GM19467 (cell line): ENCODE data around the gene CDKN2AIP.
A peak's percentile ranks its signal among the peaks of the same experiment; 100 is the strongest.

Experiments
- ATAC-seq: cut with Tn5 transposase; IDR thresholded peaks from one replicate; pipeline ENCODE4 v1.9.1; 2021; ENCODE audit warnings: mild to moderate bottlenecking, moderate library complexity; ENCODE audit not compliant: unreplicated experiment

The CDKN2AIP gene, protein sequence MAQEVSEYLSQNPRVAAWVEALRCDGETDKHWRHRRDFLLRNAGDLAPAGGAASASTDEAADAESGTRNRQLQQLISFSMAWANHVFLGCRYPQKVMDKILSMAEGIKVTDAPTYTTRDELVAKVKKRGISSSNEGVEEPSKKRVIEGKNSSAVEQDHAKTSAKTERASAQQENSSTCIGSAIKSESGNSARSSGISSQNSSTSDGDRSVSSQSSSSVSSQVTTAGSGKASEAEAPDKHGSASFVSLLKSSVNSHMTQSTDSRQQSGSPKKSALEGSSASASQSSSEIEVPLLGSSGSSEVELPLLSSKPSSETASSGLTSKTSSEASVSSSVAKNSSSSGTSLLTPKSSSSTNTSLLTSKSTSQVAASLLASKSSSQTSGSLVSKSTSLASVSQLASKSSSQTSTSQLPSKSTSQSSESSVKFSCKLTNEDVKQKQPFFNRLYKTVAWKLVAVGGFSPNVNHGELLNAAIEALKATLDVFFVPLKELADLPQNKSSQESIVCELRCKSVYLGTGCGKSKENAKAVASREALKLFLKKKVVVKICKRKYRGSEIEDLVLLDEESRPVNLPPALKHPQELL

DNA sequence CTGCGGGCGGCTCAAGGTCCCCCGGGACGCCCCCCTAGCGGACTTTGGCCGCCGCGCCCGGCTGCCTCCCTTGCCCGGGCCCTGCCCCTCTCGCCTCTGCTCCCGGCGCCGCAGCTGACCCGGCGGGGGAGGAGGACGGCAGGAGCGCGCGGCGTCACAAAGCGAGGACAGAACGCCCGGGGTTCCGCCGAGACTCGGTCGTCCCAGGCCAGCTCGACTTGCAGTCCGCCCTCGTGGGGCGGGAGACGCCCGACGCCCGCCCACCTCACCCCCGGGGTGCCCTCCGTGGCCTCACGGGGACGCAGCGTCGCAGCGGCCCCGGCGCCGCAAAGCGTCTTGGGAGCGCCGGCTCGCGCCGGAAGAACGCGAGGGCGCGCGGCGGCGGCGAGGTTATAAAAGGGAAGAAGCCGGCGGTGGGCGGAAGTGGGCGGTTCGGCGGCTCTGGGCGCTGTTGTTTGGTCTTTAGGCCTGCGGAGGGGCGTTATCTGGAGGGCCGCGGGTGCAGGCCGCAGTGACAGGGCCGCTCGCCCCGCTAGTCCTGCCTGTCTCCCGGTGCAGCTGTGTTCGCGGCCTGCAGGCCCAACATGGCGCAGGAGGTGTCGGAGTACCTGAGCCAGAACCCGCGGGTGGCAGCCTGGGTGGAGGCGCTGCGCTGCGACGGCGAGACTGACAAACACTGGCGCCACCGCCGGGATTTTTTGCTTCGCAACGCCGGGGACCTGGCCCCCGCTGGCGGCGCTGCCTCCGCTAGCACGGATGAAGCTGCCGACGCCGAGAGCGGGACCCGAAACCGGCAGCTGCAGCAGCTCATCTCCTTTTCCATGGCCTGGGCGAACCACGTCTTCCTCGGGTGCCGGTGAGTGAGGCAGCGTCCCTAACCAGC lies at the start of gene CDKN2AIP:
TSS of gene CDKN2AIP (plus strand) at position 423 of the 883 bp plus-strand sequence. CDS start at position 585, 162 bp downstream.
- peak; percentile 84 for ATAC-seq

DNA sequence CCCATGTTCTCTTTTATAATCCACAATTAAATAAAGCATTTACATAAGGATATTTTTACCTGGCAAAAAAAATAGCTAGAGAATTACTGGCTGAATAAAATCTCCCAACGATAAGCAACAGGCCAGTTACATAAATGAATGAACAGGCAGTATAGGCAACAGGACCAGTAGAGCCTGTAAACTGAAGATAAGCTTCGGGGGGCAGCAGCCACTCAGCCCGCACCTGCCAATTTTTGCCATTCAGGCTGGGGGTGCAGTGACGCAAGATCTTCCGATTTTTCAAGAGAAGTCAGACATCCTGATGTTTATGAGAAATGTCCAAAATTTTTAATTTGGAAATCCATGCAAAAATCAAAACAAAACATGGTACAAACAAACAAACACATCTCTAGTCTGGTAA lies 49.0 kb upstream of the CDKN2AIP start:
- no peak for ATAC-seq

DNA sequence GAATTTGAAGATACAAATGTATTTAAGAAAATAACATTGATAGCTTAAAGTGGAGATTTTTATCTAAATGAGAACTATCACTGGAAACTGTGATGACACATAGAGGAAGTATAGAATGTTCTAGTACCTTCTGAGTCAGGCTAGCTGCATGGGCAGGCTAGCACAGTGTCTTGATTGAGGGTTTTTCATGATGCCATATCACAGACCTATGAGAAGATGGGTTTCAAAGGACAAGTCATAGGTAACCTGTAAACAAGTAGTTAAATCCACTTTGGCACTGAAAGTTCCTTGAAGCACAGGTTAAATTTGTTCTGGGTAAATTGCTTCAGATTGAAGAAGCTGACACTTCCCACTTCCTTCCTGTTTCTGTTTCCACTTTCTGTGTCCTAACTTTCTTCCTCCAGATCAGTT lies 48.2 kb upstream of the CDKN2AIP start:
- no peak for ATAC-seq

DNA sequence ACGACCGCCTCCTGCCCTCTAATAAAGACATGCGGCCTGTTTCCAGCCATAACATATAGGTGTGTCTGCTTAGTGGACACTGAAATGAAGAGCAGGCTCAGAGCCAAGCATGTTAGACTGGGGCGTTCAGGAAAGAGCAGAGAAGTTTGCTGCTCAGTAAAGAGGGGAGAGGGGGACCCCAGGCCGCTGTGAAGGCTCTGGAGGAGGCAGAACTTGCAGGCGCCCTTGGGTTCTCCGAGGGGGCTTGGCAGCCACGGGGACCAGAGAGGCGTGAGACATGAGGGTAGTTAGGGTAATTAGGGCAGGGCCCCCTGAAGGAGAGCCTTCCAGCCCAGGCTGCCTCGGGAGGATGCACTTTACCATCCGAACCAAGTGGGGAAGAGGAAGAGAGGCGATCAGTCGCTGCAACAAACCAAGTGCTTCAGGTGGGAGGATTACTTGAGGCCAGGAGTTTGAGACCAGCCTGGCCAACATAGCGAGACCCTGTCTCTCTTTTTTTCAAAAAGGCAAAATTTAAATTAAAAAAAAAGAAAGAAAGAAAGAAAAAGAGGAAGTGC lies 46.6 kb upstream of the CDKN2AIP start:
- ATAC-seq: no peak

DNA sequence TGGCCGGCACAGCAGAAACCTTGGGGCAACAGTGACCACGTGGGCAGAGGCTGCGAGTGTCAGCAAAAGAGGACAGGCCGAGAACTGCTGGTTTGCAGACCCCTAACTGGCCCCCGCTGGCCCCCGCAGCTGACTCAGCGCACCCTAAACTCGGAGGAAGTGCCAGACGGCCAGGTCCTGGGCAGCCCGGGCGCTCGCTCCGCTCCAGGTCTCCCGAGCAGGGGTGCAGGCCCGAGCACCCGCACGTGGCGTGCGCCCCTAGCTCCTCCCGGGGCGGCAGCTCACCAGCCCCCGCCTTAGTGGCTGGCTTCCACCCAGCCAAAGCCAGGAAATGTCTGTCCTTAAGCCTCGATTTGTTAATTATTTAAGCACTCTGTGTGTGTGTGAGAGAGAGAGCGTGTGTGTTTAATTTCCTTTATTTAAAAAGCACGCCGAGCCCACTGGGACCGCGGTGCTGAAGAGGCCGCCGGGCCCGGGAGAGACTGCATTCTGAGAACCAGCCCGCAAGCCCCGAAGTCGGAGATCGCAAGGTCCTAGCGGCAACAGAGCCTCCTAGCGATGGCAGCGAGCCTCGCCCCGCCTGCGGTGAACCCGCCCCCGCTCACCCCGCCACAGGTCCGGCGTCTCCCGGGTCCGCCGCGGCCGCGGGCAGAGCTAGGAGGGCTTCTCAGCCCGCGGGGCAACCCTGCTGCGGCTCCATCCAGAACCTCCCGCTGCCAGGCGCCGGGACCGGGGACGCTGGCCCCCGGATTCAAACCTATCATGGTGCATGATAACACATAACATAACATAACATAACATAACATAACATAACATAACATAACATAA lies 45.9 kb upstream of the CDKN2AIP start:
- ATAC-seq: peak; percentile 92

DNA sequence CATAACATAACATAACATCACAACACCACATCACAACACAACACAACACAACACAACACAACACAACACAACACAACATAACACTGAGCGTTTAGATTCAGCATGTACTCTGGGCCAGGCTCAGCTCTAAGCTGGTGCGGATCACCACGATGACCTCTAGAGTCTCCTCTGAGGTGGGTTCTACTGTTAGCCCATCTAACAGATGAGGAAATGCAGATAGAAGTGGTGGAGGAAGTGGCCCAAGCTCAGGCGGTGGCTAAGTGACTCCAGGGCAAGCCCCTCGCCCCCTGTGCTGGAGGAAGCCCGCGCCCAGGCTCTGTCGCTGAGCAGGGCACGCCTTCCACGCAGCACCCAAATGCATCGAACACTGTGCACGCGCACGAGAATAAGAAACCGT lies 45.3 kb upstream of the CDKN2AIP start:
- ATAC-seq: no peak

DNA sequence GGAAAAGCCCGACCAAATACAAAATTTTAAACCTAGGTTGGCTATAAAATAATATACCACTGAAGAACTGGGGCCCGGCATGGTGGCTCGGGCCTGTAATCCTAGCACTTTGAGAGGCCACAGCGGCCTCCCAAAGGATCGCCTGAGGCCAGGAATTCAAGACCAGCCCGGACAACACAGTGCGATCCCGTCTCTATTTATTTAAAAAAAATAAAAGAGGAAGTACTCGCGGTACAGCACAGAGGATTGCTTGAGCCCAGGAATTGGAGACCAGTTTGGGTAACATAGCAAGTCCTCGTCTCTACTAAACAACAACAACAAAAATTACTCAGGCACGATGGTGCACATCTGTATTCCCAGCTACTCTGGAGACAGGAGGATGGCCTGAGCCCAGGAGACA lies 44.8 kb upstream of the CDKN2AIP start:
- ATAC-seq: no peak

DNA sequence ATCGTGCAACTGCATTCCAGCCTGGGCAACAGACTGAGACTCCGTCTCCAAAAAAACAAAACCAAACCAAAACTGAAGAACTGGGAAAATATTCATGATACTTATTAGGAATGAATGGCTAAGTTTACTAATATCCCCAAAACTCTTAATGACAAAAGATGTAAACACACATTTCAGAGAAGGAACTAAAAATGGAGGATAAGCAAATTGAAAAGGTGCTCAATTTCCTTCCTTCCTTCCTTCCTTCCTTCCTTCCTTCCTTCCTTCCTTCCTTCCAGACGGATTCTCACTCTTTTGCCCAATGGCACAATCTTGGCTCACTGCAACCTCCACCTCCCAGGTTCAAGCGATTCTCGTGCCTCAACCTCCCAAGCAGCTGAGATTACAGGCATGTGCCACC lies 44.4 kb upstream of the CDKN2AIP start:
- no peak for ATAC-seq

DNA sequence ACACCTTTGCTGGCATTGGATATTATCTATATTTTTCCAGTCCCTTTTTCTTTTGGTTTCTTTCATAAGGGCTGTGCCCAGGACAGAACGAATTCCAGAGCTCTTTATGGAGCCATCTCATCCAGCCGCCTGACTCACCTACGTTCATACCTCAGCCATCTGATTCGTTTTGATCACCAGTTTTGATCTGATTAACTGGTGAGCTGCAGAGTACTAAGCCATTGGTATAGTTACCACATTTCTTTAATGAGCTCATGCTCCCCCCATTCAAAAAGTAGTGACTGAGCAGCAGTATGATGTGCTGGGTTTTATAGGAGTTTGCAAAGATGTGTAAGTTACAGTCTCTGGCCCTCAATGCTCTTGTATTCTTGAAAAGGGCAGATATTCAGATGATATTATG lies 43.0 kb upstream of the CDKN2AIP start:
- no peak for ATAC-seq

DNA sequence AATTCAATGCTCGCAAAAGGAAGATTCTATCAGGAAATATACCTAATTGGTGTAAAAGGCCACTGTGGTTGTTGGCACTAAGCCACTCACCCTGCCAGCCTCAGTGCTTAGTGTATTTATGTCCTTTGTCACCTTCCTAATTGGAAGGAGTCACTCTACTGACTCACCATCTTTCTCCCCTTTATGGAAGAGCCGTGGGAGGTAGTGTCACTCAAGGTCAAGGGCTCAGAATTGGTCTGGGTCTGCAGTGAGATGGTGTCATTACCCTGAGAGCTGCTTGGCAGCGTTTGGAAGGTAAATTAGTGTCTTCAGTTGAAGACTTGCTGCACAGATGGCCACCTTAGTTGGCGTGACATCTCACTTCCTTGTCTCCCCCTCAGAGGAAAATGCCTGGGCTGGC lies 41.7 kb upstream of the CDKN2AIP start:
- ATAC-seq: no peak

DNA sequence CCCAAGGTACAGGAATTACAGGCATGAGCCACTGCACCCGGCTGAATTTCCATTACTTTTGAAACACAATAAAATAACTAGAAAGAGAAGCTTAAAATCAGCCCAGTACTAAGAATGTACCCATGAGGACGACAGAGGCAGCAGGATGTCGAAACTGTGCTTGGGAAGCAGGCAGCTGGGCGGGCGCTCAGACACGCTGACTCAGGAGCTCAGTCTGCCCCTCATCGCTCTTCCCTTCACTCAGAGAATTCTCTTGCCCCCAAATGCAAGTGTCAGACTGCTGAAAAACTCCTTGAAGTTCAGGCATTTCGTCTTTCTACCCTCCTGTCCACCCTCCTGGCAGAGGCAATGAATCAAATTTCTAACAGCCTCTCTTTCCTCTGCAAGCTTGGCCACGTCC lies 41.0 kb upstream of the CDKN2AIP start:
- ATAC-seq: no peak

DNA sequence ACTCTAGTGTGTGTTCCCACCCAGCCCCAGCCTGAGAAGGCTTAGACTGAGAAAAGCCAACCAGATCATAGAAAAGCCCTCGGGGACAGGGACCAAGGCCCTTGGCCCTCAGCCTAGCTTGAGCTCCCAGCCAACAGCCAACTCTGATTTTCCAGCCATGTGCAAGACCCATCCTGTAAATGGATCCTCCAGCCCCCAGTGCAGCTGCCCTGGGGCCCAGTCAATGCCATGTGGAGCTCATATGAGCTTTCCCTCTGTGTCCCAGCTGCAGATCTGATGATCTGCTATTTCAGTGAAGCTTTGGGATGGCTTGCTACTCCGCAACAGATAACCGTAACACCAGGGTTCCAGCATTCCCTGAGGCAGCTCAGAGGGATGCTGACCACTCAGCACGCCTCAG lies 40.5 kb upstream of the CDKN2AIP start:
- no peak for ATAC-seq

DNA sequence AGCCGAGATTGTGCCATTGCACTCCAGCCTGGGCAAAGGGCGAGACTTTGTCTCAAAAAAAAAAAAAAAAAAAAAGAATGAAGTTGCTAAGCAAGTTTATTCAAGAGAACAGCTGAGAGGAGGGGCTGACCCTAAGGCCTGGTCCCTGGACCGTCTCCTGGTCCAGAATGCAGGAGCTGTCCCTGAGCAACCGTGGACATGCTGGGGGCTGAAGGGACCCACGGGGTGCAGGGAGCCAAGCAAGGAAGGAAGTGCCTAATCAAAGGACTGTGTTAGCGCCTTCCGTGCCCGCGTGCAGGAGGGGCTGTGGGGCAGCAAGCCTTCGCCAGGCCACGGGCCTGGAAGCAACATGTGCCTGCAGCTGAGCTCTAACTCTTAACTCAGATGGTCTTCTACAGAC lies 39.1 kb upstream of the CDKN2AIP start:
- ATAC-seq: no peak

DNA sequence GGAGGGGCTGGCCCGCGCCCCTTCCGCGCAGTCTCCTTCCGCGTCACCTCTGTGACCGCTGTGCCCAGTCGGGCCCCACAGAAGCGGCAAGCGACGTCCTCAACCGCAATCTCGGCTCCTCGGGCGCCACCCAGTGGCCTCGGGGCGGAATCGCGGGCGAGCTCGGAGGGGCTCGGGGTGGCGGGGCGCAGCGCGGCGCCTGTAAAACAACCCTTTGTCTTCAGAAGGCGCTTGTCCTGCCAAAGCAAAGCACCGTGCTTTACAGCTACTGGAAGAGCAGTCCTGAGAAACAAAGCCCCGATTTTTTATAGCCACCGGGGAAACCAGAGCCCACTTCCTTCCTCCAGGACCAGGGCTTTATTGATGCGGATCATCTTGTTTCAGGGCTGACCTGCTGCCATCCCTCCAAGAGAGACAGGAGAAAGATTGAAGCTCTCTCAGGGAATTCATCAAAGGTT lies 37.3 kb upstream of the CDKN2AIP start:
- peak; percentile 92 for ATAC-seq

DNA sequence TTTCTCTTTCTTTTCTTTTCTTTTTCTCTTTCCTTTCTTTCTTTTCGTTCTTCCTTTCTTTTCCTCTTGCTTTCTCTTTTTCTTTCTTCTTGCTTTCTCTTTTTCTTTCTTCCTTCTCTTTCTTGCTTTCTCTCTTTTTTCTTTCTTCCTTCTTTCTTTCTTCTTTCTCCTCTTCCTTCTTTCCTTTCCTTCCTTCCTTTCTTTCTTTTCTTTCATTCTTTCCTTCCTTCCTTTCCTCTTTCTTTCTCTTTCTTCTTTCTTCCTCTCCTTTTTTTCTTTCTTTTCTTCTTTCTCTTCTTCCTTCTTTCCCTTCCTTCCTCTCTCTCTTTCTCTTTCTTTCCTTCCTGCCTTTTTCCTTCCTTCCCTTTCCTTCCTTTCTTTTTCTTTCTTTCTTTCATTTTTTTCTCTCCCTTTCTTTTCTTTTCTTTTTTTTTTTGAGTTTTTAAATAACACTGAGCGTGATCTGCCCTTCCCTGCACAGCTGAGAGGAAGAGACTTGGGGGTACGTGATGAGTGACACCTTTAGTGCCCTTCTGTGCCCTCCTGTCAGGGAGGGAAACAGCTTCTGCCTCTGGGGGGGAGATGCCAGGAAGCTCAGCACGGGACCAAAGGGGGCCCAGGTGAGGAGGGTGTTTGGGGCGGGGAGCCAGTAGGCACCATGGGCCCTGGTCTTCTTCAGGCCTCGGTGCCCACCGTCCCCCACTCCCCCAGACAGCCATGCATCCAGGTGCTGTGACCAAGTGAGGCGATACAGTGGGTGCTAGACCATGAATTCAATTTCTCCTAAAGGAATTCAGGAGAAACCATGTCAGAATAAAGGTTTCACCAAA lies 36.6 kb upstream of the CDKN2AIP start:
- no peak for ATAC-seq

DNA sequence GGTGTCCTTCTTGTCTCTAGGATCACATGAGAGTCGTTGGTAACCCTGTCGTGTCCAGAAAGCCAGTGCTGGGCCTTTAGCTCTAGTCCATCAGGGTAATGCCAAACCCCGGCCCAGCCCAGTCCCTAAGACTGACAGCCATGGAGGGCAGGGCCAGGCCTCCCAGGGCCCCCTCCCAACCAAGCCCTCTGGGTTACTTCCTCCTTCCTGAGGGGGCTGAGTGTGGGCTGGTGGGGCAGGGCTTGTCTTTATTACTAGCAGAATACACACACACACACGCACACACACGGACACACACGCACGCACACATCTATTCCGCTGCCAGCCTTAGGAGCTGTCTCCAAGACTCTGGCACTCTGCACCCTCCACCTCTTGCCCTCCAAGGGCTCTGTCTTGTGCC lies 35.6 kb upstream of the CDKN2AIP start:
- no peak for ATAC-seq

DNA sequence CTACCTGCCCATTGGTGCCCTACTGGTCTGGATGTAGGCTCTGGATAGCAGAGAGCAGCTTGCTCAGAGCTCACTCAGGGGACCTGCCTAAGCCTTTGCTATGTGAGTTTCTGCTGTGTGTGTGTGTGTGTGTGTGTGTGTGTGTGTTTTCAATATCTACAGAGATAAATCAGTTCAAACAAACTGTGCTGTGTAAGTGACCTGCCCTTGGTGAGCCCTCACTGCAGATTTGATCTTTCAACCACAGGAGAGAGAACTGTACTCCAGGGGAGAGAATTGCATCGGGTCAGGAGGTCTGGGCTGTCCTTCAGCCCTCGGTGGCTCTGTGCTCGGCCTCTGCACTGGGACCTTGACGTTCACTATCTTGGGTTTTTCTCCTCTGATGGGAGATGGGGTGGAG lies 35.0 kb upstream of the CDKN2AIP start:
- ATAC-seq: no peak

DNA sequence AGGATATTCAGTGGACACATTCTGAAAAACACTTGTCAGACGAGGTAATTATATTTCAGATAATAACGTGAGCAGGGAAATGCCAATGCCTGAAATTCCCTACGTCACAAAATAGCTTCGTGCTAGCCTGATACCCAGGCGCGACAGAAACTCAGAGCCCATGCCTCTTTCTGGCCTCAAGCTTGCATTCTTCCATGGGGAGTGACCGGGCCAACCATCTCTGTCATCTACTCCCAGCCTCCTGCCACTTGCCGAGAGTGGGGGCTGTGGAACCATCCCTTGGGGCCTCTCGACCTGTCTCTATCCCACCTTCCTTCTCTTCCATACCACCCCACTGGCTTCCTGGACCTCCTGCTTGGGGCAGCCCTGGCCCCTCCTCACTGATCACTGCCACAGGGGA lies 34.5 kb upstream of the CDKN2AIP start:
- ATAC-seq: no peak

DNA sequence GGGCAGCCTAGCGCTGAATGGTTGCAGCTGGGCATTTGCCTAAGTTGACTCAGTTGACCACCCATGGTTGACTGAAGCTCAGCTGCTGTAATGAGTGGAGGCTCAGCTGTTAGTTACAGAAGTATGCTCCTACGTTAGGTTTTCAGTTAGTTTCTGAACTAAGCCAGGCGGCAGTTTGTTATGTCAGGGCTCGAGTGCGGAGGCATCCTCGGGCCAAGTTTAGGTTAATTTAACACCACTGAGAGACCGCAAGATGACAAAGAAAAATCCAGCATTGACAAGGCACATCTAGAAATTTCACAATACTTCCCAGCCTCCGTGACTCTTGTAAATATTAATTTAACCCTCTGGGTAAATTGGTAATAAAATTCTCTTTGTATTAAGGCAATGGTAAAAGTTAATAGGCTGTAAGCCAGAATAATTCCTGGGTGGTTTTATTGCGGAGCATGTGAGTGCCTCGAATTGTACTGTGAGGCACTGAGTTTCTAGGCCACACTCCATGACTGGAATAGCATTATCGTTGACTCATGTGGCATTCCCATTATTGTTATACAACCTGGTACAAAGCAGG lies 33.1 kb upstream of the CDKN2AIP start:
- peak; percentile 71 for ATAC-seq
